GM19438 (cell line): ENCODE measurements around the gene DOCK1.
"Not testable (repeated sequence)": the region's sequence is repeated elsewhere in the genome, so short reads cannot be mapped to it uniquely, and the experiment has no call there.

Experiments
- ATAC-seq: cut with Tn5 transposase; IDR thresholded peaks from one replicate; pipeline ENCODE4 v1.9.1; 2021; ENCODE audit warnings: low read depth; ENCODE audit not compliant: unreplicated experiment

Gene DOCK1

GRCh38 chr10:127292888-127293287 is 387.7 kb downstream of the DOCK1 start:
- no peak for ATAC-seq

DNA sequence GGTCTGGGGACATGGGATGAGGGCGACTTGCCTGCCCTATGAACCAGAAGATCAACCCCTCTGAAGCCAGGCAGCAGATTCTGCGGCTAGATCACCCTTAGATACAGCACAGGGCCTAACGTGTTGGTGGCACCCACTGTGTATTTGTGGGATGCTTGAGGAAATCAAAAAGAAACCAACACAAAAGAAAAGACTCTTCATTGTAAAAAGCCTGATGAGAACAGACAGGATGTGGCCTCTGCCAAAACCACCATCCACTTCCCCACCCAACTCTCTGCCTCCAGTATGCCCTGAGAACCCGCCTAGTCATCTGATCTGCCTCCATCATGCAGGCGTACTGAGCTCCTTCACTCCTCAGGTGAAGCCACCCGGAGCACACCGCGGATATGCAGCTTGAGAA is 388.4 kb downstream of the DOCK1 start:
- ATAC-seq: no peak

- ATAC-seq: no peak
Measured at GRCh38 chr10:127296696-127297095, 391.5 kb downstream of the DOCK1 start.

DNA sequence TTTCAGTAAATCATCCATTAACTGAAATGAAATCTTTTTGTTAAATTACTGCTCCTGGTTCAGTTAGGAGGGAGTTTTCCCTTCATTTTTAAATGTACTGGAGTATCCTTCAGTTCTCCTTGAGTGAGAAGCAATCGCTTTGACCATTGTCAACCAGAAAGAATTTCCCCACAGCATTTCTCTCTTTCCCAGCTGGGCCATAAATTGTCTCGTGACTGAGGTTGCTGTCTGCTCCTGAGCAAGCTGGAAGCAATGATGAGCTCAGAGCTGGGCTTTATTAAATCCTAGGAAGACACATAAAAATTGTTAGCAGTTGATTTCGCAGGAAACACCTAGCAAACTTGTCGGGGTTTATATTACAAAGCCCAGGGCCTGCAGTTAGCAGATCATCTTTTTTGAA is 393.2 kb downstream of the DOCK1 start:
- no peak for ATAC-seq

- ATAC-seq: not testable (repeated sequence)
Measured at GRCh38 chr10:127299192-127299591, 394.0 kb downstream of the DOCK1 start.

GRCh38 chr10:127299956-127300689 is 394.9 kb downstream of the DOCK1 start:
- ATAC-seq: no peak

- ATAC-seq: no peak
Measured at GRCh38 chr10:127300868-127301321, 395.7 kb downstream of the DOCK1 start.

- no peak for ATAC-seq
Measured at GRCh38 chr10:127302343-127302742, 397.1 kb downstream of the DOCK1 start.

DNA sequence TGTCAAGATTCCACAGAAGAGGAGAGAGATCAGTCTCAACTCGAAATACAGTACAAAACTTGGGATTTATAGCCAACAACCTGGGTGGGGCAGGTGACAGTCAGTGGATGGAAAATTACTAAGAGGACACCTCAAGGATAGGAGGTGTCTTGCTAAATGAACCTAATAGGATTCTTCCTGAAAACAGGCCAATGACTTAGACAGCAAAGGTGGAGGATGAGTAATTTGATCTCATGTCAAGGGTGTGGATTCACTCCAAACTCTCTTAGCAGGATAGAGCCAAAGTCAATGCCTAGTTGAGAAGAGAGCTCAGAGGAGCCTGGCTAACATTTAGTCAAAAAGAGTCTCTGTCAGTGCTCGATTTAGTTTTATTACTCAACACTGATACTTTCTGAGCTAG is 397.9 kb downstream of the DOCK1 start:
- ATAC-seq: no peak

DNA sequence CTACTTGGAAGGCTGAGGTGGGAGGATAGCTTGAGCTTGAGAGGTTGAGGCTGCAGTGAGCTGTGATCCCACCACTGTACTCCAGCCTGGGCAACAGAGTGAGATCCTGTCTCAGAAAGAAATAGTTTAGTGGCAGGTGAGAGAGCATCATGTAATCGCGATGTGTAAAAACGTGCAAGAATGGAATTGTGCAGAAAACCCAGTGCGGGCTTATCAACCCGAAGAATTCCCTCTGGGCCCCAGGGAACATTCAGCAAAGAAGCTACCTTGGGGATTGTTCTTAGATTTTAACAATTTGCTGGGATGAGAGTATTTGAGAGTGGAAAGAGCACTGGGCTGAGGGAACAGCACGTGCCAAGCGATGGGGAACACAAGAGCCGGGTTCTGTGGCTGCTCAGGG is 398.5 kb downstream of the DOCK1 start:
- no peak for ATAC-seq

DNA sequence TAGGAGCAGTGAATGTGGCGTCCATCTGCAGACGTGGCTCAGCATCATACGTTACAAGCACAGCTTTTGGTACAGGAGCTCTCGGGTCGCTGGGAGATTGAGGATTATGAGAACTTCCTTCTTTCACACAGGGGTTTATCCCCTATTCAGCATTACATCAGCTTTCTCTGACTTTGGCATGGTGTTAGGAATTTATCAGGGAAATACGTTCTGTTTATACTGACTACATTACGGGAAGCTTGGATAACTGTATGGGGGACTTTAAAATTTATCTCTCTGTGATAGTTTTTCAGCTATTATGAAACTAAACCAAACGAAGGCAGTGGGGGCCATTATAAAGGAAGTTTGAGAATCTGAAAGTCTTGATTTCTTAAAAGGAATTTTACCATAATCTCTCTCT is 401.3 kb downstream of the DOCK1 start:
- no peak for ATAC-seq

DNA sequence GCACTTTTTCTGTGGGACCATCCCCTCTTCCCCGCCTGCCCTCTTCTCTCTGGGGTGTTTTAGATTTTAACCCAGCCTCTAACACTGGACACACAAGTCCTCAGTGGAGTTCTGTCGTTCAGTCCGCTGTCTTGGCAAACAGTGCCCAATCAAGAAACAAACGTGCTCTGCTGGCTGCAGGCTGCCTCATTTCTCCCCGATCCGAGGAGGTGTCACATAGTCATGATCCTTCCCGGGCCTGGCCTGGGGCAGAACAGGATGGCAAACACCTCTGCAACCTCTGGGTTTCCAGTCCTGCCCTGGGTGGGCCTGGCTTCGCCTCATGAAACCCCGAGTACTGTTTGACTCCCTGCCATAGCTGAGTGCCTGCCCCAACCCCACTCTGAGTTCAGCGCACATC is 402.1 kb downstream of the DOCK1 start:
- no peak for ATAC-seq

- ATAC-seq: no peak
Measured at GRCh38 chr10:127308031-127308430, 402.8 kb downstream of the DOCK1 start.

DNA sequence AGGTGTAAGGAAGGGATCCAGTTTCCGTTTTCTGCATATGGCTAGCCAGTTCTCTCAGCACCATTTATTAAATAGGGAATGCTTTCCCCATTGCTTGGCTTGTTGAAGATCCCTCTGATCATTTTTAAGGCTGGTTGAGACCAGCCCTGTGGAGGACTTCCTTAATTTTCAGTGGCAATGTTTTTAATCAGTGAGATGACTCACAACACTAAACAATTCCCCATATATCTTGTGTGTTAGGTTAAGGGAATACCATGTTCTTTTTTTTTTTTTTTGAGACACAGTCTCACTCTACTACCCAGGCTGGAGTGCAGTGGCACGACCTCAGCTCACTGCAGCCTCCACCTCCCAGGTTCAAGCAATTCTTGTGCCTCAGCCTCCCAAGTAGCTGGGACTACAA is 404.4 kb downstream of the DOCK1 start:
- not testable (repeated sequence) for ATAC-seq

- no peak for ATAC-seq
Measured at GRCh38 chr10:127310430-127310829, 405.2 kb downstream of the DOCK1 start.

DNA sequence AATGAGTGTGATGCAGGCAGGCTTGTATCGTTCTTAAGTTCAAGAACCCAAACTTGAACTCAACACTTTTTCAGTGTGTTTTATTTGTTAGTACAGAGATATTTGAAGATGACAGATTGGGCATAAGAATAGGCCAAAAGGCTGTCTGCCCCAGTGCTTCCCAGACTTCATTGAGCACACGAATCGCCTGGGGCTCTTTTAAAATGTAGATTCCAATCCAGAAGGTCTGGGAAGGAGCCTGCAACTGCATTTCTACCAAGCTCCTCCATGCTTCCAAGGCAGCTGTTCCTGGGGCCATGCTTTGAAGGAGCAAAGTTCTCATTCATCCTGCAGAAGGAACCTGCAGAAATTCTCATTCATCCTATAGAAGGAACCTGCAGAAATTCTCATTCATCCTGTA is 405.7 kb downstream of the DOCK1 start:
- no peak for ATAC-seq

DNA sequence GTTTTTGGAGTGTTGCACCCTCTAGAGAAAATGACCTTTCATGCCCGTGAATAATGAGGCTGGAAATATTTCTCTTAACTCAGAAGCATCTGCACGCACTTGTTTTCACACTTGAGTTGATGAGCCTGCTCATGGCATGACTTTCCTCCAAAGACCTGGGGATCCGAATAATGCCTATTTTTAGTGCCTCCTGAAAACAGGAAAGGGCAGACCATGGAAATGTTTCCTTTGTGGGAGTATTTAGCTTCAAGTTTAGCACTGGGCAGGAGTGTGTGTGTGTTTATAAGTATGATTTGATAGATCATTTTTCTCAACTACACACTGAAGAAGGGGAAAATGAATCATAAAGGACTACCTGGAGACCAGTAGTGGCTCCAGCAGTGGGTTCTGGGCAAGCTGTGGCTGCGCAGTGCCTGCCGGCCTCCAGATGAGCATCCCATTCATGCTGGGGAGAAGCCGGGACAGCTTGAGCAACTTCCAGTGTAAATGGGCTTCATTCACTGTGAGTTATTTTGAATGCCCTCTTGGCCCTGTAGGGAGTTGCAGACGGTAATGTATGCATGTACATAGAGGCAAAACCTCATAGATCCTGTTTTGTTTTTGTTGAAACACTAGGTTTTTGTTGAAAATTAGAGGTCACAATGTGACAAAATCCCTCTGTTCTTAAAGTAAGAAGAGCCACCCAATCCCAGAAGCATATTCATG is 408.9 kb downstream of the DOCK1 start:
- no peak for ATAC-seq

GRCh38 chr10:127314797-127315196 is 409.6 kb downstream of the DOCK1 start:
- no peak for ATAC-seq

GRCh38 chr10:127315888-127316287 is 410.7 kb downstream of the DOCK1 start:
- ATAC-seq: no peak

DNA sequence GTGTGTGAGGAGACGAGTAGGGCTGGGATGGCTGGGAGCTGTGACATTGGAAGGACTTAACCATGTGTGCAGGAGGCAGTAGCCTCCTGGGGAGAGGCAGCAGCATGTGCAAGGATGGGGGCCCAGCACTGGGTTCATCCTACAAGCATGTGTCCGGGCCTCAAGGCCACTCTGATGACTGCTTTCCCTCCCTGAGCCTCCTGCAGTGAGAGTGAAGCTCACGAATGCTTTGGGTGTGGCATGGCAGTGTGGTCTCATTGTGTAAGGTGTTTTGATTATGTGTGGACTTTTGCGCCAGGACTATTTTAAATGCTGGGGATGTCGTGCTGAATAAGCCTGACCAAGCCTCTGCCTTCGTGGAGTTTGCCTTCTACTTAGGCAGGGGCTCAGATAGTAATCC is 413.2 kb downstream of the DOCK1 start:
- ATAC-seq: no peak

DNA sequence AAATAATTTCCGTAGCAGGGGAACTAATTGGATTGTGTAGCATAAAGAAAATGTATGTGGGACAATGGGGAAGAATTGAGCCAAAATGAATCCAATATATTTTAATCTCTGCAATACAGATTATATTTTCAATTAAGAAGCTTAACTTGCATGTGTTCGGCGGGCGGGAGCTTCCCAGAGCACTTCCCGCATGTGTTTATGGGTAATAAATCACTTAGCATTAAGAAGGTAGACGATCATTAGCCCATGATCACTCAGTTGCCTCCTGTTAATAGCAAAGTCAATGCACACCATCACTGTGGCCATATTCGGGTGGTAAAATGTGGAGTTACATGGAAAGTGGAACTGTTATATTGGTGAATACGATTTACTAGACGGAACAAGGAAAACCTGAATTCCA is 414.0 kb downstream of the DOCK1 start:
- no peak for ATAC-seq

- ATAC-seq: no peak
Measured at GRCh38 chr10:127319691-127320090, 414.5 kb downstream of the DOCK1 start.
